ENCODE measurements around the gene CLSTN1. TPM values are rescaled to one million over a fixed set of nuclear protein-coding genes. Genes with fewer than 3 reads are reported as not detected.
A peak's percentile ranks its signal among the peaks of the same experiment; 100 is the strongest.

CLSTN1 gene
- total and polyA plus RNA-seq, 2 of the 13 experiments (the other 11 are each of a cell fraction or from before 2014, with no cell fraction given) = 19.7 to 29.8 TPM

DNA sequence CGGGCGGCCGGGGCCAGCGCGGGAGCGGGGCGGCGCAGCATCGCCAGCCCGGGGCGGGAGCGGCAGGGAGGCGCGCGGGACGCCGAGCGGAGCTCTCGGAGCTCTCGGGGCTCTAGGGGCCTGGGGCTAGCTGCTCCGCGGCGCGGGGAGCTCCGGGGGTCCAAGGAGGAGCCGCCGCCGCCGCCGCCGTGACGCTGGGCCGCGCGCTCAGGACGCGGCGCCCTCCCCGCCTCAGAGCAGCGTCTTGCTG lies 147 bp downstream of the CLSTN1 start (continued):
- TF ChIP-seq, protein P1, sequence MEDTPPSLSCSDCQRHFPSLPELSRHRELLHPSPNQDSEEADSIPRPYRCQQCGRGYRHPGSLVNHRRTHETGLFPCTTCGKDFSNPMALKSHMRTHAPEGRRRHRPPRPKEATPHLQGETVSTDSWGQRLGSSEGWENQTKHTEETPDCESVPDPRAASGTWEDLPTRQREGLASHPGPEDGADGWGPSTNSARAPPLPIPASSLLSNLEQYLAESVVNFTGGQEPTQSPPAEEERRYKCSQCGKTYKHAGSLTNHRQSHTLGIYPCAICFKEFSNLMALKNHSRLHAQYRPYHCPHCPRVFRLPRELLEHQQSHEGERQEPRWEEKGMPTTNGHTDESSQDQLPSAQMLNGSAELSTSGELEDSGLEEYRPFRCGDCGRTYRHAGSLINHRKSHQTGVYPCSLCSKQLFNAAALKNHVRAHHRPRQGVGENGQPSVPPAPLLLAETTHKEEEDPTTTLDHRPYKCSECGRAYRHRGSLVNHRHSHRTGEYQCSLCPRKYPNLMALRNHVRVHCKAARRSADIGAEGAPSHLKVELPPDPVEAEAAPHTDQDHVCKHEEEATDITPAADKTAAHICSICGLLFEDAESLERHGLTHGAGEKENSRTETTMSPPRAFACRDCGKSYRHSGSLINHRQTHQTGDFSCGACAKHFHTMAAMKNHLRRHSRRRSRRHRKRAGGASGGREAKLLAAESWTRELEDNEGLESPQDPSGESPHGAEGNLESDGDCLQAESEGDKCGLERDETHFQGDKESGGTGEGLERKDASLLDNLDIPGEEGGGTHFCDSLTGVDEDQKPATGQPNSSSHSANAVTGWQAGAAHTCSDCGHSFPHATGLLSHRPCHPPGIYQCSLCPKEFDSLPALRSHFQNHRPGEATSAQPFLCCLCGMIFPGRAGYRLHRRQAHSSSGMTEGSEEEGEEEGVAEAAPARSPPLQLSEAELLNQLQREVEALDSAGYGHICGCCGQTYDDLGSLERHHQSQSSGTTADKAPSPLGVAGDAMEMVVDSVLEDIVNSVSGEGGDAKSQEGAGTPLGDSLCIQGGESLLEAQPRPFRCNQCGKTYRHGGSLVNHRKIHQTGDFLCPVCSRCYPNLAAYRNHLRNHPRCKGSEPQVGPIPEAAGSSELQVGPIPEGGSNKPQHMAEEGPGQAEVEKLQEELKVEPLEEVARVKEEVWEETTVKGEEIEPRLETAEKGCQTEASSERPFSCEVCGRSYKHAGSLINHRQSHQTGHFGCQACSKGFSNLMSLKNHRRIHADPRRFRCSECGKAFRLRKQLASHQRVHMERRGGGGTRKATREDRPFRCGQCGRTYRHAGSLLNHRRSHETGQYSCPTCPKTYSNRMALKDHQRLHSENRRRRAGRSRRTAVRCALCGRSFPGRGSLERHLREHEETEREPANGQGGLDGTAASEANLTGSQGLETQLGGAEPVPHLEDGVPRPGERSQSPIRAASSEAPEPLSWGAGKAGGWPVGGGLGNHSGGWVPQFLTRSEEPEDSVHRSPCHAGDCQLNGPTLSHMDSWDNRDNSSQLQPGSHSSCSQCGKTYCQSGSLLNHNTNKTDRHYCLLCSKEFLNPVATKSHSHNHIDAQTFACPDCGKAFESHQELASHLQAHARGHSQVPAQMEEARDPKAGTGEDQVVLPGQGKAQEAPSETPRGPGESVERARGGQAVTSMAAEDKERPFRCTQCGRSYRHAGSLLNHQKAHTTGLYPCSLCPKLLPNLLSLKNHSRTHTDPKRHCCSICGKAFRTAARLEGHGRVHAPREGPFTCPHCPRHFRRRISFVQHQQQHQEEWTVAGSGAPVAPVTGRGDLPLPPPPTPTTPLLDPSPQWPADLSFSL (CRISPR knock-in tag; IDR thresholded peaks at IDR 0.05) = no peak
- TF ChIP-seq HMG20A (CRISPR knock-in tag; IDR thresholded peaks at IDR 0.05; ENCODE audit: borderline replicate concordance) (no peak), ZNF780A (CRISPR knock-in tag; IDR thresholded peaks at IDR 0.05) (no peak), YEATS2 (CRISPR knock-in tag; IDR thresholded peaks at IDR 0.05; ENCODE audit: borderline replicate concordance) (no peak), SNAI1 (CRISPR knock-in tag; IDR thresholded peaks at IDR 0.05; ENCODE audit: borderline replicate concordance) (no peak), ZNF790 (CRISPR knock-in tag; IDR thresholded peaks at IDR 0.05; ENCODE audit: borderline replicate concordance) (peak; percentile 72; the same call in 1 of the 2 replicates), POLR2G (IDR thresholded peaks at IDR 0.05; ENCODE audit: low read depth, low read length) (peak; percentile 51; the same call in 1 of the 2 replicates), SMAD9 (CRISPR knock-in tag; IDR thresholded peaks at IDR 0.05) (no peak), MATR3 (CRISPR knock-in tag; IDR thresholded peaks at IDR 0.05) (no peak), PAF1 (CRISPR knock-in tag; IDR thresholded peaks at IDR 0.05) (no peak), KDM6A (CRISPR knock-in tag; IDR thresholded peaks at IDR 0.05; ENCODE audit: low read depth) (no peak), SOX6 (IDR thresholded peaks at IDR 0.05) (no peak), SOX6 (CRISPR knock-in tag; IDR thresholded peaks at IDR 0.05) (no peak), ZSCAN21 (CRISPR knock-in tag; IDR thresholded peaks at IDR 0.05; ENCODE audit: borderline replicate concordance) (0 out of 2 replicates have a peak, but pooled peaks have one; percentile 23), RFXAP (CRISPR knock-in tag; IDR thresholded peaks at IDR 0.05; ENCODE audit: borderline replicate concordance) (no peak), SETDB1 (CRISPR knock-in tag; IDR thresholded peaks at IDR 0.05; ENCODE audit: borderline replicate concordance) (no peak), U2AF2 (IDR thresholded peaks at IDR 0.05; ENCODE audit: low read depth, low read length) (no peak), ZNF766 (CRISPR knock-in tag; IDR thresholded peaks at IDR 0.05; ENCODE audit: borderline replicate concordance) (no peak), SAFB2 (CRISPR knock-in tag; IDR thresholded peaks at IDR 0.05; ENCODE audit: borderline replicate concordance, low read depth) (no peak), RXRA (CRISPR knock-in tag; IDR thresholded peaks at IDR 0.05) (no peak)
- TF ChIP-seq, protein P2, sequence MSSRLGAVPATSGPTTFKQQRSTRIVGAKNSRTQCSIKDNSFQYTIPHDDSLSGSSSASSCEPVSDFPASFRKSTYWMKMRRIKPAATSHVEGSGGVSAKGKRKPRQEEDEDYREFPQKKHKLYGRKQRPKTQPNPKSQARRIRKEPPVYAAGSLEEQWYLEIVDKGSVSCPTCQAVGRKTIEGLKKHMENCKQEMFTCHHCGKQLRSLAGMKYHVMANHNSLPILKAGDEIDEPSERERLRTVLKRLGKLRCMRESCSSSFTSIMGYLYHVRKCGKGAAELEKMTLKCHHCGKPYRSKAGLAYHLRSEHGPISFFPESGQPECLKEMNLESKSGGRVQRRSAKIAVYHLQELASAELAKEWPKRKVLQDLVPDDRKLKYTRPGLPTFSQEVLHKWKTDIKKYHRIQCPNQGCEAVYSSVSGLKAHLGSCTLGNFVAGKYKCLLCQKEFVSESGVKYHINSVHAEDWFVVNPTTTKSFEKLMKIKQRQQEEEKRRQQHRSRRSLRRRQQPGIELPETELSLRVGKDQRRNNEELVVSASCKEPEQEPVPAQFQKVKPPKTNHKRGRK (CRISPR knock-in tag; IDR thresholded peaks at IDR 0.05) = no peak
- TF ChIP-seq, protein P3, sequence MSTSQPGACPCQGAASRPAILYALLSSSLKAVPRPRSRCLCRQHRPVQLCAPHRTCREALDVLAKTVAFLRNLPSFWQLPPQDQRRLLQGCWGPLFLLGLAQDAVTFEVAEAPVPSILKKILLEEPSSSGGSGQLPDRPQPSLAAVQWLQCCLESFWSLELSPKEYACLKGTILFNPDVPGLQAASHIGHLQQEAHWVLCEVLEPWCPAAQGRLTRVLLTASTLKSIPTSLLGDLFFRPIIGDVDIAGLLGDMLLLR (CRISPR knock-in tag; IDR thresholded peaks at IDR 0.05) = no peak

All from HepG2 (cell line).